Mesenchymal stem cell (in vitro differentiated cells and primary cell): ENCODE results near the gene SNRPA1.
A peak's percentile ranks its signal among the peaks of the same experiment; 100 is the strongest.

Experiments used
- DNase-seq: peaks from one replicate; pipeline ENCODE4 v3.0.0-alpha.2; 2013
- H2AFZ ChIP-seq: one replicate; pipeline ENCODE4 v1.6.1; 2013; ENCODE audit warnings: low read depth, mild to moderate bottlenecking, control low read depth, inconsistent platforms, low read length, moderate library complexity
- H2AK5ac ChIP-seq: 2 replicates; pipeline ENCODE4 v1.6.1; 2013; ENCODE audit warnings: low read length, moderate library complexity, mild to moderate bottlenecking, inconsistent platforms; ENCODE audit not compliant: severe bottlenecking
- H2BK120ac ChIP-seq: one replicate; pipeline ENCODE4 v1.6.1; 2013; ENCODE audit warnings: low read depth, mild to moderate bottlenecking, inconsistent platforms, low read length, moderate library complexity
- H2BK12ac ChIP-seq, 2 experiments: one replicate each; pipeline ENCODE4 v1.6.1; 2013; ENCODE audit warnings: inconsistent platforms in 2 of 2, low read length in 2 of 2, mild to moderate bottlenecking in 2 of 2, moderate library complexity in 2 of 2, control low read depth in 1 of 2
- H2BK15ac ChIP-seq: one replicate; pipeline ENCODE4 v1.6.1; 2013; ENCODE audit warnings: mild to moderate bottlenecking, low read depth, inconsistent platforms; ENCODE audit not compliant: poor library complexity, severe bottlenecking
- H2BK5ac ChIP-seq: 2 replicates; pipeline ENCODE4 v1.6.1; 2013; ENCODE audit warnings: low read depth, mild to moderate bottlenecking, low read length, control low read depth, inconsistent platforms; ENCODE audit not compliant: poor library complexity, severe bottlenecking
- H3K14ac ChIP-seq, 2 experiments: one replicate each; pipeline ENCODE4 v1.6.1; 2013; ENCODE audit warnings: inconsistent platforms in 2 of 2, low read length in 2 of 2, control low read depth in 1 of 2, mild to moderate bottlenecking in 1 of 2, moderate library complexity in 1 of 2
- H3K18ac ChIP-seq, 2 experiments: one replicate each; pipeline ENCODE4 v1.6.1; 2013; ENCODE audit warnings: inconsistent platforms in 2 of 2, low read length in 2 of 2, control low read depth in 1 of 2, low read depth in 1 of 2, mild to moderate bottlenecking in 1 of 2
- H3K23ac ChIP-seq, 2 experiments: one replicate each; pipeline ENCODE4 v1.6.1; 2013; ENCODE audit warnings: inconsistent platforms in 2 of 2, low read length in 2 of 2, mild to moderate bottlenecking in 2 of 2, moderate library complexity in 2 of 2, control low read depth in 1 of 2
- H3K27ac ChIP-seq: 2 replicates; pipeline ENCODE4 v1.5.1; 2013; ENCODE audit warnings: mild to moderate bottlenecking, moderate library complexity, low read length, control low read depth, inconsistent platforms; ENCODE audit not compliant: poor library complexity, severe bottlenecking
- H3K27me3 ChIP-seq, 2 experiments: 2 replicates each; pipeline versions ENCODE4 v1.6.1 to v1.7.0; 2013; ENCODE audit warnings: low read length in 2 of 2, mild to moderate bottlenecking in 2 of 2, moderate library complexity in 2 of 2, control low read depth in 1 of 2, inconsistent platforms in 1 of 2; ENCODE audit not compliant: control insufficient read depth in 1 of 2, insufficient read depth in 1 of 2
- H3K36me3 ChIP-seq, 2 experiments: 2 replicates each; pipeline versions ENCODE4 v1.6.1 to v1.7.0; 2013; ENCODE audit warnings: low read length in 2 of 2, control low read depth in 1 of 2, inconsistent platforms in 1 of 2, low read depth in 1 of 2, mild to moderate bottlenecking in 1 of 2; ENCODE audit not compliant: insufficient read depth in 2 of 2, control insufficient read depth in 1 of 2
- H3K4ac ChIP-seq, 2 experiments: one replicate each; pipeline ENCODE4 v1.6.1; 2013; ENCODE audit warnings: inconsistent platforms in 2 of 2, low read length in 2 of 2, mild to moderate bottlenecking in 2 of 2, moderate library complexity in 2 of 2, control low read depth in 1 of 2, low read depth in 1 of 2
- H3K4me1 ChIP-seq: 2 replicates; pipeline ENCODE4 v1.6.1; 2013; ENCODE audit warnings: low read depth, low read length, control low read depth; ENCODE audit not compliant: control insufficient read depth, insufficient read depth
- H3K4me2 ChIP-seq: 2 replicates; pipeline ENCODE4 v1.6.1; 2013; ENCODE audit warnings: low read length, mild to moderate bottlenecking, inconsistent platforms; ENCODE audit not compliant: poor library complexity, severe bottlenecking
- H3K4me3 ChIP-seq, 2 experiments: 2 replicates each; pipeline versions ENCODE4 v1.5.1 to v1.7.0; 2013; ENCODE audit warnings: low read length in 2 of 2, mild to moderate bottlenecking in 2 of 2, control low read depth in 1 of 2, low read depth in 1 of 2; ENCODE audit not compliant: insufficient read depth in 1 of 2
- H3K79me1 ChIP-seq: replicated peaks from 2 replicates; pipeline ENCODE4 v1.6.1; 2013; ENCODE audit warnings: mild to moderate bottlenecking, control low read depth, low read length, inconsistent platforms; ENCODE audit not compliant: poor library complexity, severe bottlenecking
- H3K9ac ChIP-seq: 2 replicates; pipeline ENCODE4 v1.7.0; 2013; ENCODE audit warnings: mild to moderate bottlenecking, low read length, moderate library complexity
- H3K9me3 ChIP-seq: 2 replicates; pipeline ENCODE4 v1.7.0; 2013; ENCODE audit warnings: mild to moderate bottlenecking, low read length; ENCODE audit not compliant: control insufficient read depth
- H4K8ac ChIP-seq: one replicate; pipeline ENCODE4 v1.6.1; 2013; ENCODE audit warnings: inconsistent platforms, mild to moderate bottlenecking, low read length, moderate library complexity
- H4K91ac ChIP-seq: one replicate; pipeline ENCODE4 v1.6.1; 2013; ENCODE audit warnings: mild to moderate bottlenecking, low read length, inconsistent platforms
- WGBS: methylation state at CpG from one replicate; pipeline ENCODE4 v1.1.7; 2013; ENCODE audit warnings: mixed read lengths; 5-methylcytosine and 5-hydroxymethylcytosine counted together

The SNRPA1 gene

GRCh38 chr15:101232677-101233076, 62.4 kb downstream of the SNRPA1 start:
- no peak overlapping the region for H2BK120ac ChIP-seq
- no peak for DNase-seq
- no peaks in the 10 kb centered on the region for H3K27me3 ChIP-seq
- H3K79me1 ChIP-seq = peaks cover 8% of the 10 kb centered on the region
- H3K4me2 ChIP-seq = no peak overlapping the region
- peaks cover 7% of the 10 kb centered on the region for H3K9me3 ChIP-seq
- H3K14ac ChIP-seq = no peak overlapping the region
- no peak overlapping the region for H3K27ac ChIP-seq
- no peak overlapping the region for H2AK5ac ChIP-seq
- H2AFZ ChIP-seq = no peak overlapping the region
- no peak overlapping the region for H2BK5ac ChIP-seq
- H3K18ac ChIP-seq = no peak overlapping the region
- no peak overlapping the region for H3K23ac ChIP-seq
- H3K36me3 ChIP-seq = peaks cover 16 to 61% of the 10 kb centered on the region in 2 experiments
- no peak overlapping the region for H3K4ac ChIP-seq
- H2BK12ac ChIP-seq = no peak overlapping the region
- peaks cover 7% of the 10 kb centered on the region for H3K4me1 ChIP-seq
- H4K8ac ChIP-seq = peak overlapping the region; percentile 35
- no peak overlapping the region for H3K4me3 ChIP-seq
- H2BK15ac ChIP-seq = no peak overlapping the region
- WGBS = 88% methylated on average over 5 of the region's 5 CpGs
- no peak overlapping the region for H4K91ac ChIP-seq
- H3K9ac ChIP-seq = no peak overlapping the region
